ENCODE data around the gene PRPF38B.

The PRPF38B gene

DNA sequence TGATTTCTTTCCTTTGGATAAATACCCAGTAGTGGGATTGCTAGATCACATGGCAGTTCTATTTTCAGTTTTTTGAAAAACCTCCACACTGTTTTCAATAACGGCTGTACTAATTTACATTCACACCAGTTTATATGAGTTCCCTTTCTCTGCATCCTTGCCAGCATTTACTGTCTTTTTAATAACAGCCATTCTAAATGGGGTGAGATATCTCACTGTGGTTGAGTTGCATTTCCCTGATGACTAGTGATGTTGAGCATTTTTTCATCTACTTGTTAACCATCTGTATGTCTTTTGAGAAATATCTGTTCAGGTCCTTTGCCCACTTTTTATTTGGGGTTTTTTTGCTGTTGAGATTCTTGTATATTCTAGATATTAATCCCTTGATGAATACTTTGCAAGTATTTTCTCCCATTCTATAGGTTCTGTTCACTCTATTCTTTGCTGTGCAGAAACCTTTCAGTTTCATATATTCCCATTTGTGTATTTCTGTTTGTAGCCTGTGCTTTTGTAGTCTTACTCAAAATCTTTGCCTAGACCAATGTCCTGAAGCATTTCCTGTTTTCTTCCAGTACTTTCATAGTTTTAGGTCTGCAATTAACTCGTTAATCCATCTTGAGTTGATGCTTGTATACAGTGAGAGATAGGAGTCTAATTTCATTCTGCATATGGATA lies 38.5 kb upstream of the PRPF38B start:
- Histone ChIP-seq H3K4me3 (no peak overlapping the region), H3K27ac (no peak overlapping the region)
- DNase-seq (ENCODE audit: low spot score), result no peak
- TF ChIP-seq, protein P1, sequence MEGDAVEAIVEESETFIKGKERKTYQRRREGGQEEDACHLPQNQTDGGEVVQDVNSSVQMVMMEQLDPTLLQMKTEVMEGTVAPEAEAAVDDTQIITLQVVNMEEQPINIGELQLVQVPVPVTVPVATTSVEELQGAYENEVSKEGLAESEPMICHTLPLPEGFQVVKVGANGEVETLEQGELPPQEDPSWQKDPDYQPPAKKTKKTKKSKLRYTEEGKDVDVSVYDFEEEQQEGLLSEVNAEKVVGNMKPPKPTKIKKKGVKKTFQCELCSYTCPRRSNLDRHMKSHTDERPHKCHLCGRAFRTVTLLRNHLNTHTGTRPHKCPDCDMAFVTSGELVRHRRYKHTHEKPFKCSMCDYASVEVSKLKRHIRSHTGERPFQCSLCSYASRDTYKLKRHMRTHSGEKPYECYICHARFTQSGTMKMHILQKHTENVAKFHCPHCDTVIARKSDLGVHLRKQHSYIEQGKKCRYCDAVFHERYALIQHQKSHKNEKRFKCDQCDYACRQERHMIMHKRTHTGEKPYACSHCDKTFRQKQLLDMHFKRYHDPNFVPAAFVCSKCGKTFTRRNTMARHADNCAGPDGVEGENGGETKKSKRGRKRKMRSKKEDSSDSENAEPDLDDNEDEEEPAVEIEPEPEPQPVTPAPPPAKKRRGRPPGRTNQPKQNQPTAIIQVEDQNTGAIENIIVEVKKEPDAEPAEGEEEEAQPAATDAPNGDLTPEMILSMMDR (IDR thresholded peaks at IDR 0.05), result no peak

DNA sequence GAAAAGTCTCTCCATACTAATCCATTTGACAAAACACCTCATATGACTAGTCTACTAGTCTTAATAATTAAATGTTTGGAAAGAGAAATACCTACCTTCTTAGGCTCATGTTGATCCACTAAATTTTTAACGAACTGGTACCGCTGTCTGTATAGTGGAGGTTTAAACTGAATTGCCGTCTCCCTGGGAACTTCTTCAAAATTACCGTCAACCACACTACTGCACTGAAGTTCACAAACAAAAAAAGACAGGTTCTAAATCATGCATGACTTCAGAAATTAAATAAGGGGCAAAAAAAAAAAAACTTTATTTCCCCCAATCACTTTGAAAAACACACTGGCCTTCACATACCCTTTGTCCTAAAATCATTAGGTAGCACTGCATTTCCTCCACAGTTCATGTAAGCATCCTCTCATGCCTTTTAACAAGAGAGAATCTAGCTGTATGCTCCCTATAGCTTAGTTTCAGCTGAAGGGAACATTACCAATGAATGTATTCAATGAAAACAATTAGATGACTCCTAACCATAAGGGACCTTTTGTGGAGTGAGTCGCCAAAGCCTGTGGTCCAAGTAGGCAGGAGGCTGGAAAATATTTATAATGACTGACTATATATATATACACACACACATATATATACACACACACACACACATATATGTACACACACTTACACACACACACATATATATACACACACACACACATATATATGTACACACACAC lies 34.6 kb upstream of the PRPF38B start:
- Histone ChIP-seq H3K27ac (no peak overlapping the region), H3K4me3 (no peak overlapping the region)
- TF ChIP-seq, protein P1 (IDR thresholded peaks at IDR 0.05), result no peak
- no peak for DNase-seq (ENCODE audit: low spot score)

- Histone ChIP-seq H3K4me3 (peak within 1 kb of the TSS; percentile 66), H3K27ac (peak within 1 kb of the TSS; percentile 78 to 89)
- DNase-seq (ENCODE audit: low spot score), result peak; percentile 82
- TF ChIP-seq, protein P1 (IDR thresholded peaks at IDR 0.05), result no peak
Observed at GRCh38 chr1:108661030-108661609, 31.0 kb upstream of the PRPF38B start, which contains the start of gene HENMT1. Gene HENMT1, minus strand, starts transcription at chr1:108661093. Its CDS starts 1,209 bp downstream, at chr1:108659884.

DNA sequence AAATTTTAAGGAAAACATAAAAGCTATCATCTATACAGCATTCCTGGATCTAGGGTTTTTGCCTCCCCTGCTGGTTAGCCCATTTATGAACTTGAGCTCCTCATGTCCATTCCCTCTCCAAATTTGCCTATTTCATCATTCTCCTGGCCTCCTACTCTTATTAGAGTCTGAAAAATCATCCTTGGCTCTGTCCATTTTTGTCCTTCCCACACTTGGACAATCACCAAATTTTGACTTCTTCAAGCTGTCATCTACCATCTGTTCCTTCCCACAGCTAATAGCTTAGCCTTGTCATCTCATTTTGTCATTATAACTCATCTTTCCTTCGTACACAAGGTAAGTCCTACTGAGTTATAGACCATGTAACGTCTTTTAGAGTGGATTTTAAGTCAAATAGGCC lies 29.0 kb upstream of the PRPF38B start:
- TF ChIP-seq, protein P1 (IDR thresholded peaks at IDR 0.05), result no peak
- no peak overlapping the region for H3K27ac ChIP-seq

GRCh38 chr1:108664481-108664880 lies 27.6 kb upstream of the PRPF38B start:
- TF ChIP-seq, protein P1 (IDR thresholded peaks at IDR 0.05), result no peak
- DNase-seq (ENCODE audit: low spot score), result no peak
- Histone ChIP-seq H3K4me3 (no peak overlapping the region), H3K27ac (no peak overlapping the region)

More for the DNA sequence above, 29.0 kb upstream of the PRPF38B start:
- H3K4me3 ChIP-seq, result no peak overlapping the region
- DNase-seq (ENCODE audit: low spot score), result no peak

GRCh38 chr1:108665067-108665466 lies 27.0 kb upstream of the PRPF38B start:
- Histone ChIP-seq H3K27ac (no peak overlapping the region), H3K4me3 (no peak overlapping the region)
- TF ChIP-seq, protein P1 (IDR thresholded peaks at IDR 0.05), result no peak
- DNase-seq (ENCODE audit: low spot score), result no peak
